ENCODE measurements around the gene MLLT3.

MLLT3 gene

DNA sequence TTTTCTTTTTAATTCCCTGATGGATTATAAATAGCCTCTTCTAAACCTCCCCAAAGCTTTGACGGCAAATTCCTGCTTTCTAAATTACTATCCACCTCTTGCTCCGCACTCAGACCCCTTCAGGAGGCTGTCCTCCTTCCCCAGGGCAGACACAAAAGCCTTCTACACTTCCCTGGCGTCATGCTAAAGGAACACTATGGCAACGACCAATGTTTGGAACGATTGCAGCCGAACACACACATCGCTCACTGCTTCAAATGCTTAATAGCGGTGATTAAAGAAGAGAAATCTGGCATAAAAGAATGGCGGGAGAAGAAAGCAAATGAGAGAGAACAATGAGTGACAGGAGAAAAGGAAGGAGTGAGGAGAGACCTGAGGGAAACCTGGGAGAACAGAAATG, 297.3 kb downstream of the MLLT3 start:
- DNase-seq = no peak

DNA sequence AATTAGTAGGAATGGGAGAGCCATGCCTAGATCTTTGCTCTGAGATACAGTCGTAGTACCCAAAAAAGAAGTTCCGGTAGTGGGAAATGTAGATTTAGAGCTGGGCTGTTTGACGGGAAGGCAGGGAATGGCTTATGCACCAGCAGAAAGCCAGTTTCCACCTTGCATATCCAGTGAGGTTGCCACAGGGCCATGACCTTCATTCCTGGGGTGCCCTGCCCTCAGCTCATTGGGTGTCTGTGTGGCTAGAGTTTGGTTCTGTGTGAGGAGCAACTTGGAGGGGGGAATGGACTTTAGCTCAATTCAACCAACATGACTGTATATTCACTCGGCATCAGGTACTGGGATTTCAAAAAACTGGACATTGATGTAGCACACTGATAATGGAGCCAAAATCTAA, 300.1 kb downstream of the MLLT3 start:
- DNase-seq = no peak

DNA sequence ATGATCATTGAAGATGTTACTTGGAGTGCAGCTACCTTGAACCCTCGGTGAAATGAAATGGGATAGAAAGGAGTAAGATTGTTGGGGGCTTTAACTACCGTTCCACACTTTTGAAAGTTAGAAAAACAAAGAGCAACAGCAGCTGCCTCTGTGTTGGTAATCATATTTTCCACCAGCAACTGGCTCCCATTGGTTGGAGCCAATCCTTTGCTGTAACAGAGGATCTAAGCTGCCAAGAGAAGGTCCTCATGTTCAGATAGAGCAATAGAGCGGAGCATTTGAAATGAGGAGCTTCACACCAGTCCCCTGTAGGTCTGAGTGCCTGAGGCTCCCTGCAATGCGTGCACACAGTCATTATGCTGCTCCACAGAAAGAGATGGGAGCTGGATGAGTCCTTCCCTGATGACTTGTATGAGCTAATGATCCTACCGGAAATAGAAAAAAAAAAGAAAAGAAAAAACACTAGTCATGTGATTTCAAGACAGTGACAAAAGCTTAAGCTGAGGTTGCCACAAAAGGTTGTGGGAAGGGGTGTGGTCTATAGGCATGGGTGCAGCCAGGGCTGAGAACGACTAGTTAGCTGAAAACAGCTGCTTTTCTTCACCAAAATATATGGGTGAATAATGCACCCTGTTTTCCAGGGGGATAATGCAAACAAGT, 300.7 kb downstream of the MLLT3 start:
- DNase-seq = peak; percentile 69

DNA sequence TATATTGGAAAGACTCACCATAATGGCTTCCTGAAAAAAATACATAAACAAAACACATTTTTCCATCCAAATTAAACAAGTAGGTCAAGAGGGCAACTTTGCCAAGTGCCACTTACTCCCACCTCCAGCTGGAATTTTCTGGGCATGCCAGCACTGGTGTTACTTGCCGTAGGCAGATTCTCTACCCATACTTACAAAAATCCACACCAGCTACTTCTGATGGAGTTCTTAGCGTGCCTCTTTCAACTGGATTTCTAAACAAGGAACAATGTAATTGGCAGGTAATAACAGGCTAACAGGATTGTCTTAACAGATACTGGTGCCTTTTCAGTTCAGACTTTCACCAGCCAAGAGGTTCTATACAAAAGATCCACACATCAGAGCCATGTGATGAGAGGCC, 301.4 kb downstream of the MLLT3 start:
- DNase-seq = no peak

DNA sequence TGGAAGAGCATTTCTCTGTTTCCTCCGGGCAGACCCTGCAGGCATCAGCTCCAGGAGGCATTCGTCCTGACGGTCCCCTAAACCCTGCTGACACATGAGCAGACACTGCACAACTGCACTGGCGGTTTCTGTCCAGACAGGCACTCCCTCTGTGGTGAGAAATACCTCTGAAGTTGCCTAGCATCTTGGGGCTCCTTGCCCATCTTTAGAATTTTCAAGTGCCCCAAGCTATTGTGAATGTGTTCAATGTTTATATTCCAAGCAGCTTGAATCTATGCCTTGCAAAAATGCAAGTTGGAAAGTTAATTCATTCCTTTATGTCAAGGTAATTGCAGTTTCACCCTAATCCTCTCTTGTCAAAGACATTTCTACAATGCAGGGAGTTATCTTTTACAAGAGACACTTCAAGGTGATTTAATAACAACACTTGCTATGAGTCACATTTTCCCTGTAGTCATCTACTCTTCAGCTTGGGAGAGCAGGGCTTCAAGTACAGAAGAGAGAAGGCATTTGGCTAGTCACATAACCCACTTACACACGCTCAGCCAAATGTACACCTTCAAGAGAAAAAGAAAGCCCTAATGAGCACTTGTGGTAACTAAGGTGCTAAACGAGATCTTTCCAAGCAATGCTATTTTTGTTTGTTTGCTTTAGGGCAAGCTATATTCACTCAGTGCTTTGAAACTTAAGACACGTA, 302.5 kb downstream of the MLLT3 start:
- DNase-seq = no peak

DNA sequence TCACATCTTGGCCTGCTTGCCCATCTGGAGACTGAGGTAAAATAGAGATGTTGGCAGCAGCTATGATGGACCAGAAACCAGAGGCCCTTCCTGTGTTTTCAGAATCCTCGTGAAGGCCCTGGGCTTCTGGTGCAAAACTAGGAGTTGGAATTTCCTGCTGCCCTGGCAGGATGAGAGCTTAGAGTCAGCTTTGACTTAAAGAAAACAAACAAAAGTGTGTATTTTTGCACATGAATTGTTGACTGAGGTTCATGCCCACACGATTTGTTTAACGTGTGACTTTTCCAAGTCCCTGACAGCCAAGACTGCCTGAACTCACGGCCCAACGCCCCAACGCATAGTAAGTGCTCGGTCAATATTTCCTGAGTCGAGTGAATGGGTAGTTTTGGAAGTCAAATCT, 303.1 kb downstream of the MLLT3 start:
- no peak for DNase-seq

DNA sequence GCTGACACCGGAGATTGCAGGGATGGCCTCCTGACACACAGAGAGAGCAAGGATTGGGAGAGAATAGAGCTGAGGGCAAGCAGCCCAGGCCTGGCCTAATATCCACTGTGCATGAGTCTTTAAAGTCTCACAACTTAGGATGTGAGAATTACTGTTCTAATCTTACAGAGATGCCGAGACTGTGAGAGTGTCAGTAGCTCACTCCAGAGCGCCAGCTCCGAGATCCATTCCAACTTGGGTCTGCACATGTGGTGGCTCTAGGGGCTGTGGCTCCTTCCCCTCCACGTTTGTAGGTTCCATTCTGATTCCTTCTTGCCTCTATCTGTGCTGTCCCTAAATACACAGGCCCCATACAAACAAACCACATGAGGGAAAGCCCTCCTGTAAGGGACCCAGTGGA, 304.6 kb downstream of the MLLT3 start:
- DNase-seq = no peak

DNA sequence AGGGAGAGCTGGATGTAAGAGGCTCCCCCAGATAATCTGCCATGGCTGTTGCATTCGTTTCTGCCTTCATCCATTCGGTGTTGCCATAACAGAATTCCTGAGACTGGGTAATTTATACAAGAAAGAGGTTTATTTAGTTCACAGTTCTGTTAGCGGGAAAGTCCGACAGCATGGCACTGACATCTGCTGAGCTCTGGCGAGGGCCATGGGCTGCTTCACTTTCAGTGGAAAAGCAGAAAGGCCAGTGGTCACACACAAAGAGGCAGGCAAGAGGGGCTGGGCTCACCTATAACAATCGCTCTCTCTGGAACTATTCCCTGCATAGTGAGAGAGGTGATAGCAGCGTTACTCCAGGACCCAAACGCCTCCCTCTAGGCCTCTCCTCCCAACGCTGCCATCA, 305.9 kb downstream of the MLLT3 start:
- no peak for DNase-seq

DNA sequence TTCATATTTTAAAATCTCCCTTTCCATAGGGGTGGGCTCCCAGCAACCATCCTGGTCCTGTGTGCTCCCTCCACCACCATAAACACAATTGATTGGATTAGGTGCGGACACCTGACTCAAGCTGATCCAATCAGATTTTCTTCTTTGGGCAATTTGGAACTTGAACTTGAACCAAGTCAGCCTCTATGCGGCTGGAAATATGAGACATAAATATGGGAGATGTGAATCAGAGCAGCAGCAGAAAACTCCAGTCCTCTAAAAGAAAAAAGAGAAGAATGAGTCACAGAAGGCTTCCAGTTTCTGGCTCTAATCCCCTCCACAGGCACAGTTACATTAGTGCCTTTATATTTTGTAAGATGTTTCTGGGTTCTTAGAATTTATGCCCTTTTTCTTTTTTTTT, 306.6 kb downstream of the MLLT3 start:
- no peak for DNase-seq

DNA sequence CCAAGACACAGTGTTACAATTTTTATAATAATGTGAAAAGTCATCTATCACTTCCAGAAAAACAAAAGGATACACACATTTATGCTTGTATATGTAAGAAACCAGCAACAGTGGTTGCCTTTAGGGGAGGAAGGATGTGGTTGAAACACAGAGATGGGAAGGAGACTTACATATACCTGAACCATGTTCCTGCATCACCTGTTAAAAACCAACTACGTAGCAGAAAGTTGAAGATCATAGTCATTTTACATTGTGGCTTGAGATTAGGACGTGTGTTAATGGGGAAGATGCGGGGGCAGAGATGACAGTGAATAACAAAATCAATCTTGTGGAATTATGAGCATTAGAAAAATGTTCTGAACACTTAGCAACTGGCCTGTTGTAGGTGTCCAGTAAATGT, 307.3 kb downstream of the MLLT3 start:
- DNase-seq = no peak

DNA sequence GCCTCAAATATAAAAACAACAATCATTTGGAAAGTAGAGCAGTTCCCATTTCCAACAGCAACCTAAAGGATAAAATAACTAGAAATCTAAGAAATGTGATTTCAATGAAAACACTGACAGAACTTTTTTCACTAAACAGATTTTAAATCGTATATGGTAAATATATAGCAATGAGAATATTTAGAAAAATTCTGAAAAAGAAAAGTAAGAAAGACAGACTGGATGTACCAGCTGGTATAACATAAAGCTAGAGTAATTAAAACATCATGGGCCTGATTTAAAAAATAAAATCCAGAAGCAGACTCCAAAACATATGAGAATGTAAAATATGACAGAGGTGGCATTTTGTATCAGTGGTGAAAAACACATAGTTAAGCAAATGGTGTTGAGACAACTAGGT, 308.9 kb downstream of the MLLT3 start:
- no peak for DNase-seq

DNA sequence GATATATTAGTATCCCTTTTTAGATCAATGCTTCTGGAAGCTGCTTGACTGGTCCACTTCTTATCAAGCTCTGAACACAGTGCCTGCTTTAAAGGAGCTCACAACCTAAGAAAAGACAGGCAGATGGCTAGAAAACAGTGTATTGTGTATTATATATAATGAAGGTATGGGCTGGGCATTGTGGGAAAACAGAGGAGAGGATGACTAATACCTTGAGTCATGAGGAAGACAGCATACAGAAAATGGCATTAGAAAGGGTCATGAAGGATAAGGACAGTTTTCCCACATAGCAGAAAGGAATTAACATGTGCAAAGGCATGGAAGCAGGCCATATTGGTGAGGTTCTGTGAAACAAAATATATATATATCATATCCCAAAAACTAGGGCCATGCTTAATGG, 309.6 kb downstream of the MLLT3 start:
- no peak for DNase-seq

DNA sequence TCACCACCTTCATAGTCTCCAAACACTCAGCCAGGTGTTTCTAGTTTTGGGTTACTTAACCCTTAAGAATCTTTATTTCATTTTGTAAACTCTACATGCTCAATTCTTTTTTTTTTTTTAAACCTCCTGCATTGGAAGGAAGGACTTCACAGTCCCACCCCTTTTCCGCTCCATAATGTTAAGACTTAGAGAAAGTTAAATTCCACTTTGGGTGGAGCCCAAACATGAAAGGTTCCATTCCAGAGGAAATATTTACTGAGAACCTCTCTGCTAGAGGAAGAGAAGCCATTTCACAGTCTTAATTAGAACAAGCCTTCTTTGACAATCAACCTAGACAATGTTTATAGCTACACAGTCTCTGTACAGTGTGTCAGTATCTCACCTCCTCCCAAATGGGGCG, 312.3 kb downstream of the MLLT3 start:
- DNase-seq = no peak

DNA sequence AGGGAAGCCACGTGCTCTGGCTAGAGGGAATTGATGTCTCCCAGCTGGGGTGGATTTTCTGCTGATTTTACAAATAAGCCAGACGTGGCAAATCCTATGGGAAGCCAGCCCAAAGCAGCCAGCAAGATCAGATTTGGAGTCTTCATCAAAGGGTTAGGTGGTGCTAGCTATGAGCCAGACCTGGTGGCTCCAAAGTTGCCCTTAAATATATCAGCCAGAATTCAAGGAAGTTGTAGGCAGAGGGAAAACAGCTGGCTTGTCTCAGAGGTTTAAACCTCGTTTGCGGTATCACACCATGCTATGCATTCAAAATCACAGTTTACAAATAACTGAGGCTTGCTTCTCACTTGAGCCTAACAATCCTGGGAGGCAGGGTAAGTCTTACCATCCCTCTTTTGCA, 313.2 kb downstream of the MLLT3 start:
- DNase-seq = no peak

DNA sequence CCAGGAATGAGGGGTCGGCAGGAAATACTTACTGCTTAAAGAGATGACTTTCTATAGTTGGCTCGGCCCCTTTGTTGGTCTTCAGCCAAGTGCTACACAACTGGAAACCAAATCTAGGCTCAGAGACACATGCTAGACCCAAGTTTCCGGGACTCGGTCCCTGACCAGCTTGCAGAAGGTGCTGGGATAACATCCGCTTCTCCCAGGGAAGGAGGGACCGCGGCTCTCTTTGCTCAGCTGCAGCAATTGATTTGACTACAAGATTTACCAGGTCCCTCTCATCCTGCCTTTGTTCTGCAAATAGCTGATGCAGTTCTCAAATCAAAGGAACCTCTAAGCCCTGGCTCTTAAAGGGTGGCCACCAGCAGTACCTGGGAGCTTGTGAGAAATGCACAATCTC, 314.7 kb downstream of the MLLT3 start:
- DNase-seq = no peak

DNA sequence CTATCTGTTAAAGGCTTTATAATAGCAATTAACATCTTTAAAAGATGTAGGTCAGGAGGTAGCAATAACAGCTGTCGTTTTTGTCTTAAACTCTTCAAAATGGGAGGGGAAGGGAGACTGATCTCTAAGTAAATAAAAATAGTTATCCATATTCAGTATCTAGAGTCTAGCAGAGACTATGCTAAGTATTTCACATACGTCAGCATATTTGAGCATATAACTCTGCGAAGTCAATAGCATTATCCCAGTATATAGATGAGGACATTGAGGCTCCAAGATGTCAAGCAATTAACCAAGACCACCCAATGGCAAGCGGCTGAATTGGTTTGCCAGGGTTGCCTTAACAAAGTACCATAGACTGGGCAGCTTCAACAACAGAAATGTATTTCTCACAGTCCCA, 316.8 kb downstream of the MLLT3 start:
- DNase-seq = no peak

DNA sequence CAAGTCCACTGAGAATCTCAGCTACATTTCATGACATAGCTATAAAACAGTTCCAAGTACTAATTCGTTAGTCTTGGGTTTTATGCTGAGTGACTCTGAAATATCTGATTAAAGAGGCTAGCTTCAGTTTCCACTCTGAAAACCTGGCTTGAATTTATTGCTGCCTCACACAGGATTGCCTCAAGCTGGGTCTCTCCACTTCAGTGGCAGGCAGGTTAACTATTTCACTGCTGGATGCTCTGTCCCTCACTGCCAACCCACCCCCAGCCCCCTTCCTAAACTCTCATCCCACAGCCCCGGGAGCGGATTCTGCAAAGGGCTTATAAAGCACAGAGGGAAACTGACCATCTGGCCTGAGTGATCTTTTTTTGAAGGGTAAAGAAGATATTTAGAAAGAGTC, 318.3 kb downstream of the MLLT3 start:
- no peak for DNase-seq

DNA sequence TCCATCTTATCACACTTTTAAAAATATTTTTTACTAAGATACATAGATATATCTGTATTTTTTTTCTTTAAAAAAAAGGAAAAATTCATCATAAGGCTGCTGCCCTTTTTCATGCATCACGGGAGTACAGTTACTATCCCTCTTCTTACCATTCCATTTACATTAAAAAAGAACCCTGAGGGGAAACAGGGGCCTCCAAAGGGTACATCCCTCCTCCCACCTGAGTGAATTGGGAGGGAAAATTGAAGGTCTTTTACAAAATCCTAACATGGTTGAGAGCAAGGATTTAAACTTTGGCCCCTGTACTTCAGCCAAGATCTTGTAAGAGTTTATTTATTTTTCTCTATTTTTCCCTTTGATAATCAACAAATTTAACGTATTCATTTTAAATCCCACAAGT, 319.2 kb downstream of the MLLT3 start:
- DNase-seq = no peak

DNA sequence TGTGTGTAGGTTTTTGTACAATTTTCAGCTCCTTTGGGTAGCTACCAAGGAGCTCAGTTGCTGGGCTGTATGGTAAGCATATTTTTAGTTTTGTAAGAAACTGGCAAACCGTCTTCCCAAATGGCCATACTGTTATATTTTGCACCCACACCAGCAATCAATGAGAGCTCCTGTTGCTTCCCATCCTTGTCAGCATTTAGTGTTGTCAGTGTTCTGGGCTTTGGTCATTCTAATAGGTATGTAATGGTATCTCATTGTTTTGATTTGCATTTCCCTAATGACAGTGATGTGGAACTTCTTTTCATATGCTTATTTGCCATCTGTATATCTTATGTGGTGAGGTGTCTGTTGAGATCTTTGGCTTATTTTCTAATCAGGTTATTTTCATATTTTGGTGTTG, 320.1 kb downstream of the MLLT3 start:
- DNase-seq = no peak

DNA sequence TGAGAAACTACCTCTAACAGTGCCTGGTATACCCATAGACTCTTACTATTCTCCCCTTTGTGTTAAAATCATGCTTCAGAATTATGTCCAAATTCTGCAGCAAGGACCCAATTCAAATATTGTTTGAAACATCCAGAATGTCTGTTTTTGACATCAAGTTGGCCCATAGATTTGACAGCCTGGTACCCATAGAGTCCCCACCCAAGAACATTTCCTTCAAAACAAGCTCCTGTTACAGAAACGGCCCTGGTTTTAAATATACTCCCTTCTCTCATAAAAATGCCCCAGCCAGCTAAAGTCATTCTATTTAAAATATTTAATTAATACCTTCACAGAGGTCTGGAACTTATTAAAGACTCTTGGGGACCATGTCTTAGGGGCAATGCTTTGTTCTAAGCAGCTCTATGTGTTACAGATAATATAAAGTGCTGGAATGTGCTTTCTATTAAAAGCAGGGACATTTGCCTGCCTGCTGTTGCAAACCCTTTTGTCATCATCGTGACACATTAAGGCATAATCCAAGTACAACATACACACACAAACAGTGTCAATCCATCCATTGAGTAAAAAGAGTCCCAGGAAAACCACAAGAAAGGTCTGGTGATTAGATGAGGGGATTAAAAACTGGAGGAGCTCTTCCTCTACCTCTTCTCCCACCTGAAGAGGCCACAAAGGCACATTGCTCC, 321.7 kb downstream of the MLLT3 start:
- no peak for DNase-seq

DNA sequence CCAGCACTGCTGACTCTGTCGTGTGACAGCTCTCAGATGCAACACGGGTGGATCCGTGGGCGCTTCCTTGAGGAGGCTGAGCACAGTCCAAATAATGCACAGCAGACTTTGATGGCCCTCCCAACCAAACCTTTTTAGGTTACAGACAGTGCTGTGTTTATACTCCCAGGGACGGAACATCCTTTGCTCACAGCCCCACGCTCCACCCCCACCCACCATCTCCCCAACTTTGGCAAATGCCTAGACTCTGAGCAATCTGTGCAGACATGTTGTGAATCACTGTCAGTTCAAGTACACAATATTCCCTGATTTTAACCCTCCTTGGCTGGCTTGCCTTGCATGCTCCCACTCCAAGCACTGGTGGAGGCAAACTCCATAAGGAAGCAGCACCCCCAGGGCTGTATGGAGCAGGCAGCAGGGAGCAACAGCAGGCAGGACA, 324.6 kb downstream of the MLLT3 start:
- DNase-seq = no peak

DNA sequence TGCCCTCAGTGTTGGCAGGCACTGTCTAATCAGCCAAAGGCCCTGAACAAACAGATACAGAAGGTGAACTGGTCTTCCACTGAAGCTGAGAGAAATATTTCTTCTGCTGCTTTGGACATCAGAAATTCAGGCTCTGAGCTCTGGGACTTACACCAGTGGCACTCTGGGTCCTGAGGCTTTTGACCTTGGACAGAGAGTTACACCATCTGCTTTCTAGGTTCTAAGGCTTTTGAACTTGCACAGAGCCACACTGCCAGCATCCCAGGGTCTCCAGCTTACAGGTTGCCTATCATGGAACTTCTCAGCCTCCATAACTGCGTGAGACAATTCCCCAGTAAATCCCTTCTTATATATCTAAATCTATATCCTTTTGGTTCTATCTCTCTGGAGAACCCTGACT, 326.7 kb downstream of the MLLT3 start:
- DNase-seq = no peak

DNA sequence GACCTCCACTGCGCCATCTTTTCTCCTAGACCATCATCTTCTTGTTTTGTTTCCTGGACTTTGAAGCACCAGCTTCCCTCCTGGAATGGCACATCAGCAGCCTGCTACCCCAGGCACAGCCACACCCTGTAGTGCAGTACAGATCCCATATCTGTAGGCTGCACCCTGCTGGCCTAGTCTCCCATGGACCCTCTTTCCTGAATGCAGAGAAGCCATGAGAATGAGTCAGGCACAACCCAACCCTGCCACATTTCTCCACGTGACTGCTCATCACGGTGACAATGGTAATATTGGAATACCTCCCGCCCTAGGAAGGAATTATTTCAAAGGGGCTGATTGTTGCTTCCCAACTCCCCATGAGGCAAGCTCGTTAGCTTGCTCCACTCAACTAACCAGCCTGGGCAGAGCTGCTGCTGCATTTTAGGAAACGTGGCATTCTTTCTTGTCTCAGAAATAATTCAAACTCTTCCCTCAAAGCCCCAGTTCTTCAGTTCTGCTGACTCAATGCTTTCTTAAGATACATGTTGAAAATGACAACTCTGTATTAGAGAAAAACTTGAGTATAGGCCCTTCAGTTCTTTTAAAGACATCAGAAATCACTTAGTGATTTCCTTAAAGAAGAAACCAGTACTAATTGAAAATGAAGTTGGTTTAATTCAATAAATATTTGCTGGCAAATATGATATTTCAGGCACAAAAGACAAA, 328.1 kb downstream of the MLLT3 start:
- DNase-seq = no peak

DNA sequence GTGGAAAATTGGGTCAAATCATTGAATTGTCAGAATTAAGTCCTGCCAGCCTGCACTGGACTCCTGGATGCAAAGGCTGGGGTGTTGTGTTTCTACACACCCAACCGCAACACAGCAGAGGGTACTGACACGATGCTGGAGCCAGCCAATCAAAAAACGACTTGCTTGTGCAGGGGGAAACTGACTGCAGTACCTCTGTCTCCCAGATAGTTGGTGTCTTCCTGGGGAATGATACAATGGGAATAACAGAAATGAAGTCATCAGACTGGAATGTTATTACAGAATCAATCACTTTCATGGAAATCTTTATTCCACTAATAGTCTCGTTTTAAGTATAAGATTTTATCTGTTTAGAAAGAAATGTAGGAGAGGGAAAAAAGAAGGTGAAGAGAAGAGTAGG, 330.3 kb downstream of the MLLT3 start:
- no peak for DNase-seq
